GM12878 (cell line): ENCODE results near the gene SMIM9. TPM values are rescaled to one million over a fixed set of nuclear protein-coding genes. Genes with fewer than 3 reads are reported as not detected.

Experiments
- ATAC-seq: fragments of 200-7000 bp; cut with Tn5 transposase; 3 replicates; pipeline ENCODE4 v1.9.1; 2020; ENCODE audit warnings: mild to moderate bottlenecking, moderate library complexity
- BruUV-seq: library from RNA; stranded (reverse); fragments of 400-500 nt; replicated peaks from 2 replicates; lab custom pipeline; 2021; lab: Mats Ljungman, UMichigan
- CTCF ChIA-PET: fragments of 300-600 bp; sonication (Branson Sonifier 250); formaldehyde crosslinking; extraction: SDS; loops from one replicate; lab custom pipeline; 2021; ENCODE audit warnings: inconsistent platforms; lab: Yijun Ruan, JAX
- POLR2A ChIA-PET: fragments of 350-600 bp; formaldehyde crosslinking; extraction: SDS; loops from one replicate; lab custom pipeline; 2021; ENCODE audit warnings: inconsistent platforms; lab: Charles Lee
- RAD21 ChIA-PET: fragments of 300-600 bp; sonication (Branson Sonifier 250); formaldehyde crosslinking; loops from one replicate; lab custom pipeline; 2023; ENCODE audit warnings: antibody characterized with exemption; ENCODE audit not compliant: unreplicated experiment; lab: Charles Lee
- SMC1A ChIA-PET: fragments of 300-600 bp; sonication (Branson Sonifier 250); formaldehyde crosslinking; loops from one replicate; lab custom pipeline; 2023; ENCODE audit not compliant: unreplicated experiment, uncharacterized antibody; lab: Charles Lee
- DNase-seq: peaks from one replicate; pipeline ENCODE4 v3.0.0-alpha.2; 2011; ENCODE audit warnings: low read depth, low spot score
- FAIRE-seq: peaks from 3 replicates; lab custom pipeline; 2011; peaks lifted over from hg19 to GRCh38; lab: Jason Lieb, UNC
- H2AFZ ChIP-seq: 2 replicates; pipeline ENCODE4 v1.6.0; 2011; ENCODE audit warnings: low read depth, low read length, control low read depth; ENCODE audit not compliant: control insufficient read depth
- H3K27ac ChIP-seq: 2 replicates; pipeline ENCODE4 v1.5.1; 2011; ENCODE audit warnings: control low read depth; ENCODE audit not compliant: control insufficient read depth, insufficient read depth
- H3K27me3 ChIP-seq, 2 experiments: replicated peaks in 1 of 2; 2 replicates each; pipeline versions ENCODE4 v1.6.0 to v1.6.1; 2011; ENCODE audit warnings: low read length in 1 of 2; ENCODE audit not compliant: control insufficient read depth in 2 of 2, insufficient read depth in 2 of 2
- H3K36me3 ChIP-seq, 2 experiments: 2 replicates each; pipeline ENCODE4 v1.5.1; 2011; ENCODE audit warnings: low read length in 1 of 2; ENCODE audit not compliant: control insufficient read depth in 2 of 2, insufficient read depth in 2 of 2
- H3K4me1 ChIP-seq: 2 replicates; pipeline ENCODE4 v1.6.1; 2011; ENCODE audit warnings: mild to moderate bottlenecking, low read length, moderate library complexity, mixed read lengths; ENCODE audit not compliant: control insufficient read depth, insufficient read depth
- H3K4me2 ChIP-seq: 2 replicates; pipeline ENCODE4 v1.6.0; 2011; ENCODE audit warnings: control low read depth; ENCODE audit not compliant: control insufficient read depth, insufficient read depth
- H3K4me3 ChIP-seq: fragments of 200-600 bp; sonication (generic); 2 replicates; pipeline ENCODE4 v1.5.1; 2016
- H3K79me2 ChIP-seq: 2 replicates; pipeline ENCODE4 v1.6.0; 2011; ENCODE audit warnings: low read length; ENCODE audit not compliant: control insufficient read depth, insufficient read depth
- H3K9ac ChIP-seq: 2 replicates; pipeline ENCODE4 v1.8.0; 2011; ENCODE audit warnings: low read length, control low read depth, mixed read lengths; ENCODE audit not compliant: control insufficient read depth, insufficient read depth
- H3K9me3 ChIP-seq: replicated peaks from 3 replicates; pipeline ENCODE4 v1.5.1; 2011; ENCODE audit warnings: mild to moderate bottlenecking, low read length; ENCODE audit not compliant: control insufficient read depth, insufficient read depth
- H4K20me1 ChIP-seq: 2 replicates; pipeline ENCODE4 v1.6.0; 2011; ENCODE audit not compliant: control insufficient read depth, insufficient read depth
- IKZF1 ChIP-seq: fragments of 450-650 bp; conservative IDR thresholded peaks from 2 replicates; pipeline ENCODE4 v1.6.1; 2017; ENCODE audit warnings: antibody characterized with exemption, mild to moderate bottlenecking
- PML ChIP-seq: IDR thresholded peaks from 2 replicates; pipeline ENCODE4 v1.6.1; 2012; ENCODE audit warnings: low read length, inconsistent platforms
- STAT3 ChIP-seq: IDR thresholded peaks from 2 replicates; pipeline ENCODE4 v1.6.1; 2011; ENCODE audit warnings: low read depth, low read length, improper control_type of control experiment
- WGBS: methylation state at CpG from one replicate; pipeline ENCODE4 v1.1.6; 2016; ENCODE audit warnings: low lambda C conversion rate; ENCODE audit not compliant: insufficient replicate concordance, insufficient coverage; ENCODE audit errors: missing lambda C conversion rate; 5-methylcytosine and 5-hydroxymethylcytosine counted together
- in situ Hi-C: fragments of 300-500 bp; cut with MboI; formaldehyde crosslinking; loops from 9 replicates; pipeline ENCODE4 v1.14.3; 2018; ENCODE audit warnings: mixed read lengths
- intact Hi-C: fragments of 100-400 bp; cut with micrococcal nuclease; formaldehyde crosslinking; loops from one replicate; pipeline ENCODE4 v1.14.2; 2022; ENCODE audit not compliant: unreplicated experiment
- polyA plus RNA-seq, 11 experiments: library from polyadenylated mRNA; depleted of rRNA in 4 of 11; unstranded in 6 of 11; stranded (reverse) in 5 of 11; fragments of >200 nt; fragmentation: Nextera tagmentation in 4 of 11; fragmentation: Illumina TruSeq in 1 of 11; extraction: Ambion mirVana in 4 of 11; extraction: Trizol in 1 of 11; gene quantifications; 1 replicate in 1 of 11; 2 replicates in 10 of 11; pipeline versions ENCODE4 v1.2.1 to v1.2.3, GENCODE V29; 2011 to 2016; ENCODE audit warnings: inconsistent platforms in 2 of 11, missing spikeins in 2 of 11, low read depth in 1 of 11
- total RNA-seq, 4 experiments: library from RNA; depleted of rRNA in 3 of 4; stranded (reverse); fragments of >200 nt in 3 of 4; fragmentation: Illumina TruSeq in 1 of 4; extraction: Trizol in 1 of 4; gene quantifications; 2 replicates each; pipeline versions ENCODE4 v1.2.1 to v1.2.3, GENCODE V29; 2013 to 2021
- TF ChIP-seq, protein P1 (sequence below): fragments of 450-650 bp; IDR thresholded peaks from 2 replicates; pipeline ENCODE4 v1.6.1; 2017; ENCODE audit warnings: mild to moderate bottlenecking, moderate library complexity
- TF ChIP-seq, protein P2 (sequence below): IDR thresholded peaks from 2 replicates; pipeline ENCODE4 v1.6.1; 2011; ENCODE audit warnings: mild to moderate bottlenecking, low read depth, low read length, moderate library complexity; ENCODE audit not compliant: insufficient replicate concordance

Gene SMIM9
- total and polyA plus RNA-seq, 10 of the 15 experiments (the other 5 are each of a cell fraction or from before 2014, with no cell fraction given): not detected

DNA sequence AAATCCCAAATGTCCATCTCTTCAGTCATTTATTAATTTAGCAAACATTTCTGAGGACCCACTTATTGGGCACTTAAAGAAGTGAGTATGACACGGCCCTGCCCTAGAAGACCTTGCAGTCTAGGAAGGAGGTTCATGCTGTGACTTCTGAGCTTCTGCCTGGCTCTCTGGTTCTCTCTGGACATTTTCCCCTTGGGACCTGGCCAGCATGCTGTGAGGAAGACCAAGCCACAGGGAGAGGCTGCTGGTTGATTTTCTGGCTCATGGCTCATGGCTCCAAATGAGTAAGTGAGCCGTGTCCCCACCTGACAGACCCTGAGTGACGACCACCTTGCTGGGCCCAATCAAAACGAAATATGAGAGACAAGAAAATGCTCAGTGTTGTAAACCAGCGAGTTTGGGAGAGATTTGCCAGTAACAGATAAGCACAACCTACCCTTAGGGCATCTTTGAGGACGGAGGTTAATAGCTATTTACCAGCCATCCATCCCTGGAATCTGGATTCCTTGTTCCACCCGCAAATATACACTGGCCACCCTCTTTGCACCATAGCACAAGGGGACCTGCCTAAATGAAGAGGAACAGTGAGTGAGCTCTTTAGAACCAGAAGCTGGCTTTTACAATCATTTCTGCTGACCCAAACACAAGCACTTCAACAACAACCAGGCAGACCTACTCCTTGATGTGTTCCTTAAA lies 30.1 kb downstream of the SMIM9 start:
- in situ Hi-C loops: no loop called here

More for the DNA sequence above, 30.1 kb downstream of the SMIM9 start:
- Histone ChIP-seq H3K4me1 (no peaks in the 10 kb centered on the region), H3K9me3 (no peaks in the 10 kb centered on the region; the same call in 2 of the 3 replicates), H3K79me2 (no peaks in the 10 kb centered on the region), H3K4me2 (peak overlapping the region; percentile 84), H3K27ac (no peak overlapping the region), H2AFZ (peak overlapping the region; percentile 80), H3K9ac (peak overlapping the region; percentile 60), H3K36me3 (no peaks in the 10 kb centered on the region), H4K20me1 (no peaks in the 10 kb centered on the region), H3K27me3 (no peaks in the 10 kb centered on the region), H3K4me3 (peak overlapping the region; percentile 70)
- ChIA-PET CTCF (interaction anchor here (0.9 to 1.1 kb wide), 2 partner anchors 23 to 36 kb away, joined by 3 read pairs; no protein-coding TSS in a partner anchor), POLR2A (interaction anchor here (0.8 to 2.0 kb wide), 4 partner anchors 14 to 42 kb away, joined by 3 to 14 read pairs (median 3); partner anchors contain the start of gene DKC1), SMC1A (interaction anchor here (0.7 to 3.7 kb wide), 4 partner anchors 8 to 24 kb away, joined by 3 to 19 read pairs (median 4); no protein-coding TSS in a partner anchor), RAD21 (interaction anchor here (2.1 kb wide), 1 partner anchor 14 kb away, joined by 8 read pairs; no protein-coding TSS in a partner anchor)
- TF ChIP-seq STAT3 (no peak), PML (no peak), IKZF1 (no peak)
- TF ChIP-seq, protein P1, sequence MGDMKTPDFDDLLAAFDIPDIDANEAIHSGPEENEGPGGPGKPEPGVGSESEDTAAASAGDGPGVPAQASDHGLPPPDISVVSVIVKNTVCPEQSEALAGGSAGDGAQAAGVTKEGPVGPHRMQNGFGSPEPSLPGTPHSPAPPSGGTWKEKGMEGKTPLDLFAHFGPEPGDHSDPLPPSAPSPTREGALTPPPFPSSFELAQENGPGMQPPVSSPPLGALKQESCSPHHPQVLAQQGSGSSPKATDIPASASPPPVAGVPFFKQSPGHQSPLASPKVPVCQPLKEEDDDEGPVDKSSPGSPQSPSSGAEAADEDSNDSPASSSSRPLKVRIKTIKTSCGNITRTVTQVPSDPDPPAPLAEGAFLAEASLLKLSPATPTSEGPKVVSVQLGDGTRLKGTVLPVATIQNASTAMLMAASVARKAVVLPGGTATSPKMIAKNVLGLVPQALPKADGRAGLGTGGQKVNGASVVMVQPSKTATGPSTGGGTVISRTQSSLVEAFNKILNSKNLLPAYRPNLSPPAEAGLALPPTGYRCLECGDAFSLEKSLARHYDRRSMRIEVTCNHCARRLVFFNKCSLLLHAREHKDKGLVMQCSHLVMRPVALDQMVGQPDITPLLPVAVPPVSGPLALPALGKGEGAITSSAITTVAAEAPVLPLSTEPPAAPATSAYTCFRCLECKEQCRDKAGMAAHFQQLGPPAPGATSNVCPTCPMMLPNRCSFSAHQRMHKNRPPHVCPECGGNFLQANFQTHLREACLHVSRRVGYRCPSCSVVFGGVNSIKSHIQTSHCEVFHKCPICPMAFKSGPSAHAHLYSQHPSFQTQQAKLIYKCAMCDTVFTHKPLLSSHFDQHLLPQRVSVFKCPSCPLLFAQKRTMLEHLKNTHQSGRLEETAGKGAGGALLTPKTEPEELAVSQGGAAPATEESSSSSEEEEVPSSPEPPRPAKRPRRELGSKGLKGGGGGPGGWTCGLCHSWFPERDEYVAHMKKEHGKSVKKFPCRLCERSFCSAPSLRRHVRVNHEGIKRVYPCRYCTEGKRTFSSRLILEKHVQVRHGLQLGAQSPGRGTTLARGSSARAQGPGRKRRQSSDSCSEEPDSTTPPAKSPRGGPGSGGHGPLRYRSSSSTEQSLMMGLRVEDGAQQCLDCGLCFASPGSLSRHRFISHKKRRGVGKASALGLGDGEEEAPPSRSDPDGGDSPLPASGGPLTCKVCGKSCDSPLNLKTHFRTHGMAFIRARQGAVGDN: no peak
- TF ChIP-seq, protein P2, sequence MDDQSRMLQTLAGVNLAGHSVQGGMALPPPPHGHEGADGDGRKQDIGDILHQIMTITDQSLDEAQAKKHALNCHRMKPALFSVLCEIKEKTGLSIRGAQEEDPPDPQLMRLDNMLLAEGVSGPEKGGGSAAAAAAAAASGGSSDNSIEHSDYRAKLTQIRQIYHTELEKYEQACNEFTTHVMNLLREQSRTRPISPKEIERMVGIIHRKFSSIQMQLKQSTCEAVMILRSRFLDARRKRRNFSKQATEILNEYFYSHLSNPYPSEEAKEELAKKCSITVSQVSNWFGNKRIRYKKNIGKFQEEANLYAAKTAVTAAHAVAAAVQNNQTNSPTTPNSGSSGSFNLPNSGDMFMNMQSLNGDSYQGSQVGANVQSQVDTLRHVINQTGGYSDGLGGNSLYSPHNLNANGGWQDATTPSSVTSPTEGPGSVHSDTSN: no peak
- no peak for DNase-seq
- WGBS: 34% methylated on average over 7 of the region's 7 CpGs
- no TSS peak for BruUV-seq
- no peak for FAIRE-seq
- peak; percentile 6 for ATAC-seq
- intact Hi-C loops: loop anchor here (2.0 kb wide), 1 partner anchor 42 kb away; the partner anchor contains the start of gene DKC1
